ENCODE data around the gene RPS24. TPM values are rescaled to one million over a fixed set of nuclear protein-coding genes. Genes with fewer than 3 reads are reported as not detected.

RPS24 gene
- polyA plus RNA-seq, 3 donors, result 3,159 to 7,450 (median 3,747) TPM

- WGBS, 3 donors, result 89 to 92% (median 91%) methylated on average over 2 of the region's 2 CpGs
These were observed 12.5 kb upstream of the RPS24 start for GRCh38 chr10:78021201-78021600.

GRCh38 chr10:78023741-78024140, 9.9 kb upstream of the RPS24 start:
- H3K27ac ChIP-seq (ENCODE audit: low read depth, low read length), result no peak overlapping the region
- 94 to 100% (median 96%) methylated on average over 3 of the region's 3 CpGs for WGBS, 3 donors

More at GRCh38 chr10:78021201-78021600, 12.5 kb upstream of the RPS24 start:
- H3K27ac ChIP-seq (ENCODE audit: low read depth, low read length), result no peak overlapping the region

DNA sequence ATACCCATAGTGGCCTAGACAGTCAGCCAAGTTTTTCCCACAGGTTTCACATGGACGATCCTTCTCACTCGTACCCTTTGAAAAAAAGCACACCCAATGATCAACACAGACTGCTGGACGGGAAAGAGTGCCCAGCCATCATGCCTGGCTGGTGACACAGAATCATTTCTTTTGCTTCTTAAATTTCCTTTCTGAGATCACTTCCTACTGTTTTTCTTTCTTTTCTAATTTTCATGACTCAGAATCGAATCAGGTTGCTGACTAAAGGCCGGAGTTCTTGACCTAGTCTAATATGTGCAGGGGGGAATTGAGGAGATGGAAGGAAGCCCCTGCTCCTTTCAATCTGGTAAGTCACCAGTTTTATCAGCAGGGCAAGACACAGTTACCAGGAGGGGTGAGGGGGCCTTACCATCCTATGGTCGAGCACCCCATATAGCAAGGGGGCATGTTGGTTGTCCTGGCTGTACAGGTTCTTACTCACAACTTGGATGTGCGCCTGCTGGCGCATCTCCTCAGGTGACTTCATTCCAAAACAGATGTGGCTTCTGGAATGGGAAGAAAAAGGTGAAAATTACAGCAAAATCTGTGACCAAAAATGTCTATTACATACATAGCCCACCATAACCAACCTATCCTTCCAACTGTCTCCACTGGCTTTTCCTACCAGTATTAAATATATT, 7.8 kb upstream of the RPS24 start:
- no peak overlapping the region for H3K27ac ChIP-seq (ENCODE audit: low read depth, low read length)
- 92 to 94% (median 92%) methylated on average over 8 of the region's 8 CpGs for WGBS, 3 donors

DNA sequence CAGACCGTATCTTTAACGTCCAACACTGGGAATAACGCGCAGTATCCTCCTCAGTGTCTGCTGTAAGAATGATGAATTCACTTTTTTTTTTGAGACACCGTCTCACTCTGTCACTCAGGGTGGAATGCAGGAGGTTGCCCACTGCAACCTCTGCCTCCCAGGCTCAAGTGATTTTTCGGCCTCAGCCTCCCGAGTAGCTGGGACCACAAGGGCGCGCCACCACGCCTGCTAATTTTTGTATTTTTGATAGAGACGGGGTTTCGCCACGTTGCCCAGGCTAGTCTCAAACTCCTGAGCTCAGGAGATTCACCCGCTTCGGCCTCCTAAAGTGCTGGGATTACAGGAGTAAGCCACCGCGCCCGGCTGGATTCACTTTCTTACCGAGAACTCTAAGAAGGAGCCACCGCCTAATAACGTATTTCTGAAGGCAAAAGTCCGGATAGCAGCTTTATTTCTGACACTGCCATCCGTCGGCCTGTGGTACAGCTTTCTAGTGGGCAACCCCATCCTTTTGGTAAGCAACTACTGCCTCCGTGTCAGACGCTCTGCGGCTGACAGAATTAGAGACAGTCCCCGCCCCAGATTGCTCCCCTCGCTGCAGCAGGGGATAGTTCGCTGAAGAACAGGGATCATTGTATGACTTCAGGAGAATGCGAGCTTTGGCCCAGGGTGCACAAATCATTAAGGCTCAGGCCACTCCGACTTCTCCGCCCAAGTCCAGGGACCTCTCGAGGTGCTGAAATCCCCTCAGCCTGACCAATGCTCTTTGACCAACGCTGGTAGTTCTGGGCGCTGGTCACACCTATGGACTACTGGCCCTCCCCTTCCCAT, 5.0 kb upstream of the RPS24 start:
- WGBS, 3 donors, result 33 to 41% (median 39%) methylated on average over 36 of the region's 36 CpGs
- no peak overlapping the region for H3K27ac ChIP-seq (ENCODE audit: low read depth, low read length)

DNA sequence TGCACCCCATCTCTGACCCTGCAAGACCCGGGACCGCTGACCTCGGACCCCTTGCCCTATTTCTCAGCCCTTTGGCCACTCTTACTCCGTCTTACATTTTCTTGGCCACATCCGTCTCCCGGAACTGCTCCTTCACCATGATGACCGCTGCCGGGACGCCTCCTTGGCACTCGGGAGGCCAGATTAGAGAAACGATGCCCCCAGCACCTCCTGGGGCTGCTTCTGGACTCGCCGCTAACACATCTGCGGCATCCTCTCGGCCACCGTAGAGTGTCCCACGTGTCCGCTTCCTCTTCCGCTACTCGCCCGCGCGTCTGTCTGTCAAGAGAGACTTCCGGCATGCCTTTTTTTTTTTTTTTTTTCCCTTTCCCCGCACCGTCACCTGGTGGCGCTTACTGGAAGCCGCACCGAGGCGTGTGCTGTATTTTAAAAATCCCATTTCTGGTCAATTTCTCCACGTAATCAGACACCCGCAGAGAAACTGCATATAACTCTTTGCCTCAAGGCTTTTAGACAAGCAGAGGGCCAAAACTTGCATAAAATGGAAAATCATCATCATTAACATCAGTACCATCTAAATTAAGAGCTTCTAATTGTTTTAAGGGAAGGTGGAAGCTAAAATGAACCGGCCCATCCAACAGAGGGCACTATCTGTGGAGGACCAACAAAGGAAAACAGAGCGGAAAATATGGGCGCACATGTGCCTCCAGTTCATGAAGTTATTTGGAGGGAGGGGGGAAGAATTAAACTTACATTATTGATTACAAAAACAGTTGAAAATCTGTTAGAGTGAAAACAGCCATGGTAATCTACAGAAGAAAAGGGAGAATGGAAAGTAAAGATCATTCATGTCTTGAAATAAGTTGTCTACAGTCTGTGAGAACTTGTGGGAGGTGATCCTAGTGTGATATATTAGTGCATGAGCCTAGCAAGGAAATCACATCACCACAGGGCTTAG, 4.1 kb upstream of the RPS24 start, which contains the start of gene POLR3A:
Gene POLR3A, minus strand, starts transcription at position 247 of the 958 bp plus-strand sequence. Its CDS starts 108 bp downstream, at position 139.
- 0 to 1% (median 0%) methylated on average over 35 of the region's 35 CpGs for WGBS, 3 donors
- H3K27ac ChIP-seq (ENCODE audit: low read depth, low read length), result no peak within 1 kb of the TSS

DNA sequence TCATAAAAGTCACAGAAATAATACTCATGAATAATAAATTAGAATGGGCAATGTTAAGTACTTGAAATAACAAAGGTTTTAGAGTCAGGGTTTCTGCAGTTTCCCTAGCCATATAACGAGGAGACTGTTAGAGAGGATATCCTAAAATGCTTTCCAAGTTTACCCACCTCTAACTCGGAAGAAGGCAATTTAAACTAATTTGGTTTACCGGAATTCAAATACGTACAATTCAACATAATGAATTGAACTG, 351 bp upstream of the RPS24 start:
- WGBS, 3 donors, result 0 to 1% (median 0%) methylated on average over 4 of the region's 4 CpGs
- no peak overlapping the region for H3K27ac ChIP-seq (ENCODE audit: low read depth, low read length)

GRCh38 chr10:78035025-78035424, 1.4 kb downstream of the RPS24 start:
- H3K27ac ChIP-seq (ENCODE audit: low read depth, low read length), result no peak overlapping the region
- 43 to 76% (median 74%) methylated on average over 5 of the region's 5 CpGs for WGBS, 3 donors

- 81 to 89% (median 87%) methylated on average over 5 of the region's 5 CpGs for WGBS, 3 donors
- no peak overlapping the region for H3K27ac ChIP-seq (ENCODE audit: low read depth, low read length)
These were observed 1.8 kb downstream of the RPS24 start for GRCh38 chr10:78035437-78035836.

DNA sequence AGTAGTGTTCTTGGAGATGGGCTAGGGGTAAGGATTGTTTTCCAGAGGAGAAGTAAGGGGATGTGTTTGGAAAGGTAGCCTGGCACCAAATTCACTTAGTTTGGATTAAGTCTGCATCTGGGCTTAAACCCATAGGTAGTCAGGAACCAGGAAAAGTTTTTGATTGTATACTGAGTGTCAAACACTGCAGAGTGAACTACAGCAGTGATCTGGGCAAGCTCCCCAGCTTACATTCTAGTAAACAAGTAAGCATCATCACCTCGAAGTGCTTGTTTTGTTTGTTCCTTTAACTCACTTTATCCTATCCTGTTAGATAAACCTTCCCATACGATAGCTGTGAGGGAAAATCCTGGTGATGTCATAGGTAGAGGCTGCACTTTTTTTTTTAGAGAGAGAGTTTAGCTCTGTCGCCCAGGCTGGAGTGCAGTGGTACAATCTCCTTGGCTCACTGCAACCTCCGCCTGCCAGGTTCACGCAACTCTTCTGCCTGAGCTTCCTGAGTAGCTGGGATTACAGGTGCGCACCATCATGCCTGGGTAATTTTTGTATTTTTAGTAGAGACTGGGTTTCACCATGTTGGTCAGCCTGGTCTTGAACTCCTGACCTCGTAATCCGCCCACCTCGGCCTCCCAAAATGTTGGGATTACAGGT, 2.4 kb downstream of the RPS24 start:
- 75 to 90% (median 81%) methylated on average over 9 of the region's 9 CpGs for WGBS, 3 donors
- no peak overlapping the region for H3K27ac ChIP-seq (ENCODE audit: low read depth, low read length)

DNA sequence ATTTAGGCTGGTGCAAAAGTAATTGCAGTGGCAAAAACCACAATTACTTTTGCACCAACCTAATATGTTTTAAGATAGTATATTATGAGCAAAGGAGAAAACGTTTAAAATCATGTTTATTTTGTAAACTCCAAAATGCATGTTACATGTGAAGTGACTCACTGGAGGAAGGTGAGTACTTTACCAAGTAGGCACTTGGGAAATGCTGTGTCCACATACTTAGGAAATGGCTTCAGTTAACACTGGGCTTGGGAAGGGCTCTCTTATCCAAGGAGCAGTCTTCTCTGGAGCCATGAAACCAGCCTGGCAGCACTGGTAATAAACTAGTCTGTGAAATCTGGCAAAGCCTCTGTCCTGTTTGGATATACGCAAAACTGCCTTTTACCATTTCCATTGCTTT, 4.4 kb downstream of the RPS24 start:
- 66 to 69% (median 66%) methylated on average over 2 of the region's 2 CpGs for WGBS, 3 donors
- H3K27ac ChIP-seq (ENCODE audit: low read depth, low read length), result no peak overlapping the region

- WGBS, 3 donors, result 74 to 85% (median 84%) methylated on average over 5 of the region's 5 CpGs
- H3K27ac ChIP-seq (ENCODE audit: low read depth, low read length), result no peak overlapping the region
These were observed 5.3 kb downstream of the RPS24 start for GRCh38 chr10:78038791-78039547.

DNA sequence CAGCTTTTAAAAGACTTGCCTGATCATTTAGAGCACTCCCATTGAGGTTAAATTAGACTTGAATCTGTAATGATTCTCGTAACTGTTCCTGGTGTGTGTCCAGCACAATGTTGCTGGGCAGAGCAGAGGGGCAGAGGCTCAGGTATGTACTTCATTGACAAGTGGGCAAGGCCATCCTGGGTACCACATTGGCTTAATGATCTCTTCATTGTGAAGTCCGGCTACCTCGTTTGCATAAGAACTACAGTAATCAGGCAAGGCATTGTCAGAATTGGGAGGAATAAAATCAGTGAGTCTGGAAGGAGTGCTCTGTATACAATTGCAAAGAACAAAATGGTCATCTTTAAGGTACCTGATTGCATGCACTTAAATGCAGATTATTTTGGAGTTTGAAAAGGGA, 6.1 kb downstream of the RPS24 start:
- WGBS, 3 donors, result 74 to 83% (median 79%) methylated on average over 3 of the region's 3 CpGs

DNA sequence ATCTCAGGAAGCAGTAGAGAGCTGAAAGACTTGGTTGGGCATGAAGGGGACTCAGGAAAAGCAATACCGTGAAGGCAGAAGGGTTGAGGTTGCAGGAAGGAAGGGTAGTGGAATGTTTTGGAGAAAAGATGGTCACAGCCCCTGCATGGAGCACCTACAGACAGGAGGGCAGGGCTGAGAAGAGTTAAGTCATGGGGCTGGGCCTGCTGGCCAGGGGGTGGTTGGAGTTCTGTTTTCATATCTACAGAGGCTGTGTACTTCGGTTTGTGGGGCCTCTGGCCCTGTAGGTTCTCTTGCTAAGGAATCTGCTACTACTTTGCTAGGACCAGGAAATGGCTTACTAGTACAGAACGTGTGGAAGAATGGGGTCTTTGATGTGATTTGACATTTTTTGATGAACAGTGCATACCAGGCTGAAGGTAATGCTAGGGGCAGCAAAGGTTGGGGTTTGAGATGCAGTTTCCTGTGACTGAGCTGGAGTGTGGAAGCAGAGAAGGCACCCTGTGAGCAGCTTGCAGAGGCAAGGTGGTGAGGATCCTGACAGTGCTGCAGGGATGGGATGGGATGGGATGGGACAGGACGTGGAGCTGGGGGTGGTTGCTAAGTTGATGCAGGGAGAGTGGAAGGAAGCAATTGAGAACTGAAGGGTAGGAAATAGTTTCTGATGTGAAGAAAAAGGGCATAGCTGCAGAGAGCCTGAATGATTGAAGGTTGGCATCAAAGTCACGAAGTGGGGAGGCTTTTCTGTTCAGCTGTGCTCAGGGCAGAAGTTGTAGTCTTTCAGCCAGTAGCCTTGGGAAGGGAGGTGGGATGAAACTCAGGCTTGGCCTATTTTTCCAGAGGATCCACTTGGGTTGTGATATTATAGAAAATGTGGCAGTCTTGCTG, 7.8 kb downstream of the RPS24 start:
- WGBS, 3 donors, result 68 to 74% (median 70%) methylated on average over 5 of the region's 5 CpGs
- H3K27ac ChIP-seq (ENCODE audit: low read depth, low read length), result no peak overlapping the region

More for the DNA sequence above, 6.1 kb downstream of the RPS24 start:
- no peak overlapping the region for H3K27ac ChIP-seq (ENCODE audit: low read depth, low read length)

GRCh38 chr10:78042058-78042751, 8.5 kb downstream of the RPS24 start:
- H3K27ac ChIP-seq (ENCODE audit: low read depth, low read length), result no peak overlapping the region
- WGBS, 3 donors, result 63 to 81% (median 70%) methylated on average over 2 of the region's 2 CpGs

DNA sequence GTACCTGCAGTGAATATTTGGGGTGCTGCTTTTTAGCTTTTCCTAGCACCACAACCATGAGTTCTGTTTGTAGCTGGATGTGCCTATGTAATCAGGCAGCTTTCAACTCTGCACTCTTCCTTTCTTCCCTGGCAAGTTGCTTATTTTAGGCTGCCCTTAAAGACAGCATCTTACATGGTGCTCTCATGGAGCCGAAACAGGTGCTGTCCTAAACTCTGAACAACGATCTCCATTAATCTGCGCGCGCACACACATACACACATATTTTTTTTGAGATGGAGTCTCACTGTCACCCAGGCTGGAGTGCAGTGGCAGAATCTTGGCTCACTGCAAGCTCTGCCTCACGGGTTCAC, 9.1 kb downstream of the RPS24 start:
- no peak overlapping the region for H3K27ac ChIP-seq (ENCODE audit: low read depth, low read length)
- WGBS, 3 donors, result 95 to 96% (median 96%) methylated on average over 6 of the region's 6 CpGs

- H3K27ac ChIP-seq (ENCODE audit: low read depth, low read length), result no peak overlapping the region
These were observed 10.5 kb downstream of the RPS24 start for GRCh38 chr10:78044179-78044578.
